Measurements from ENCODE around the gene SERPINB7.

The SERPINB7 gene

GRCh38 chr18:63850020-63850419, 74.8 kb downstream of the SERPINB7 start:
- DNase-seq, result no peak

- DNase-seq, result no peak
These were observed 75.4 kb downstream of the SERPINB7 start for GRCh38 chr18:63850636-63851035.
